GM18858 (cell line): ENCODE data around the gene NCOA3.

Source experiments
- ATAC-seq: cut with Tn5 transposase; IDR thresholded peaks from one replicate; pipeline ENCODE4 v1.9.1; 2021; ENCODE audit not compliant: unreplicated experiment

Gene NCOA3

DNA sequence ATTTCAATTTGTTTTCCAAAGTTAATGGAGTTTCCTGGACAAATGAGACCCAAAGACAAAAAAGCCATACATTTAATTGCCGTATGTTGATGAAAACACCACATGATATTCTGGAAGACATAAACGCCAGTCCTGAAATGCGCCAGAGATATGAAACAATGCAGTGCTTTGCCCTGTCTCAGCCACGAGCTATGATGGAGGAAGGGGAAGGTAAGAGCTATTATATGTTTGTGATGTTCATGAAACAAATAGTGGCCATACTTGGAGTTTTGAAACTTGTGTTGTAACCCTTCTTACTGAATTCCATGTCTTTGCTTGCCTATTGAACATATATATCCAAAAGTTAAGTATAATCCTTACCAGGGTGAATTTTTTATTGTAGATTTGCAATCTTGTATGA, 125.9 kb downstream of the NCOA3 start:
- ATAC-seq = no peak

GRCh38 chr20:47629907-47630306, 128.2 kb downstream of the NCOA3 start:
- no peak for ATAC-seq

DNA sequence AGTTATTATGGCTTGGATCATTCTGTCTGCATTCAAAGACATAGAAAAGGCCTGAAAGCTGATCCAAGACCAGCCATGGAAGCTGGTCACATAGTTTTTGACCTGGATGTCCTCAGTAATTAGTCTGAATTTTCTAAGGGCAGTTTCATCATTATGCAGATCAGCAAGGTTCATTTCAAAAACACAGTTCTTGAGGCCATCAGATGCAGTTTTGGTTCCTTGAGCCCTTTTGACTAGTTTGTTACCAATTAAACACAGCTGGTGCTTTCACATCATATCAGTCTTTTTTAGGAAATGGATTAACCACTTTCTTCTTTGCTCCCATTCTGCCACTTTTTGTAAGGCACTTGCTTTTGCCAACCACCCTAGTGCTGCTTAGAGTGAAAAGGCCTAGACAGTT, 129.4 kb downstream of the NCOA3 start:
- no peak for ATAC-seq

GRCh38 chr20:47635256-47635655, 133.6 kb downstream of the NCOA3 start:
- ATAC-seq = no peak

DNA sequence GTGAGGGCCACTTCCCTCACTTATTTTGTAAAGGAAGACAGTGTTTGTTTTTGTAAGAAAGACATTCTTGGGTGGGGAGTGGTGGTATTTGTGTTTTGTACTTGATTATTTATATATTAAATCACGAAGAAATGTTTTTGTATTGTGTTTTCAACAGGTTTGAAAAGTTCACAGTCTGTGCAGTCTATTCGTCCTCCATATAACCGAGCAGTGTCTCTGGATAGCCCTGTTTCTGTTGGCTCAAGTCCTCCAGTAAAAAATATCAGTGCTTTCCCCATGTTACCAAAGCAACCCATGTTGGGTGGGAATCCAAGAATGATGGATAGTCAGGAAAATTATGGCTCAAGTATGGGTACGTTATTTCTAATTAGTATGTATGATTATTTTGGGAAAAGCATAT, 137.2 kb downstream of the NCOA3 start:
- ATAC-seq = no peak

- no peak for ATAC-seq
These were observed 140.4 kb downstream of the NCOA3 start for GRCh38 chr20:47642118-47642517.

- no peak for ATAC-seq
These were observed 140.9 kb downstream of the NCOA3 start for GRCh38 chr20:47642624-47643023.

DNA sequence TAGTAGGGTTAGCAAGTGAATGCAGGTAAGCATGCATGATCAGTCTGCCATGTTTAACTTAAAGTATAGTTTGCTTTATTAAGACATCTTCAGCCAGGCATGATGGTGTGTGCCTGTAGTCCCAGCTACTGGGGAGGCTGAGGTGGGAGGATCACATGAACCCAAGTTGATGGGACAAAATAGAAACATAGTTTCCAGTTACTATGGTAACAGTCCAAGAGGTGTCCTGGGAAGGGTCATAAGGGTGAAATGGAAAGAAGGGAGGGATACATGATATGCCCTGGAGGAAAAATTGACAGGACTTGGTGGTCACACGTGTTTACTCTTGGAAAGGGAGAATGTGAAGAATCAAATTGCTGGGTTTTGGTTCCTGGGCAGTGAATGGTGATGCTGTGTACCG, 143.9 kb downstream of the NCOA3 start:
- ATAC-seq = no peak

DNA sequence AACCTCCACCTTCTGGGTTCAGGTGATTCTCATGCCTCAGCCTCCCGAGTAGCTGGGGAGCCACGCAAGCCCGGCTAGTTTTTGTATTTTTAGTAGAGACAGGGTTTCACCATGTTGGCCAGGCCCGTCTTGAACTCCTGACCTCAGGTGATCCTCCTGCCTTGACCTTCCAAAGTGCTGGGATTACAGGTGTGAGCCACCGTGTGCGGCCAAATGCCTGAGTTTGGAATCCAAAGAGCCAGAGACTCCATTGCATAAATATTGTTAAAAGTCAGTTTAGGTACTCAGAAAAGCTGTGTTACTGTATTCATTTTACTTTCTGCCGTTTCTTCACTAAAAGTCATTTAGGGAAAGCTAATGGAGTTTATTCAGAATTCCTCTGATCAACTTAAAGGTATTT, 146.3 kb downstream of the NCOA3 start:
- ATAC-seq = no peak

- no peak for ATAC-seq
These were observed 147.3 kb downstream of the NCOA3 start for GRCh38 chr20:47648943-47649342.

DNA sequence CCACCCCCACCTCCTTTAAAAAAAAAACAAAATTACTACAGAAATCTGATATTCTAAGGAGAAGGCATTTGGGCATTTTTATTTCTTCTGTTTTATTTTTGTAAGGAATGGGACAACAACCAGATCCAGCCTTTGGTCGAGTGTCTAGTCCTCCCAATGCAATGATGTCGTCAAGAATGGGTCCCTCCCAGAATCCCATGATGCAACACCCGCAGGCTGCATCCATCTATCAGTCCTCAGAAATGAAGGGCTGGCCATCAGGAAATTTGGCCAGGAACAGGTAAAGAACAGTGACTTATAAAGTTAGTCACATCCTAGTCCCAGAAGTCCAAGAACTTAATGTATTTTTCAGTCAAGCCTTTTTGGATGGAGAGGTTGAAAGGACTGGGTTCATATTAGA, 150.6 kb downstream of the NCOA3 start:
- ATAC-seq = no peak

GRCh38 chr20:47652794-47653193, 151.1 kb downstream of the NCOA3 start:
- no peak for ATAC-seq

- ATAC-seq = no peak
These were observed 152.2 kb downstream of the NCOA3 start for GRCh38 chr20:47653869-47654268.

GRCh38 chr20:47654370-47654769, 152.7 kb downstream of the NCOA3 start:
- no peak for ATAC-seq

DNA sequence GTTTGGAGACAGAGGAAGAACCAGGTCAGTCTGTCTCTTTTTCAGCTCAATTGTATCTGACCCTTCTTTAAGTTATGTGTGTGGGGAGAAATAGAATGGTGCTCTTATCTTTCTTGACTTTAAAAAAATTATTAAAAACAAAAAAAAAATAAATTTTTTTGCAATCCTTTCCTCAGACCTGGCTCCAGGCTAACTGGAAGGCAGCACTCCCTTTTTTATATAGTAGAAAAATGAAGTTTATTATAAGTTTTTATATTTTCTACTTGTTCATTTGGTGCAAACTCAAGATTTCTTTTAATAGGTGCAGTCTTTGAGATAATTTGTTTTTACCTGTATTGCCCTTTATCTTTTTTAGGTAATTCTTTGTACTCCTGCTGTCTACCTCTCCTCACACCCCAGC, 153.9 kb downstream of the NCOA3 start:
- no peak for ATAC-seq

DNA sequence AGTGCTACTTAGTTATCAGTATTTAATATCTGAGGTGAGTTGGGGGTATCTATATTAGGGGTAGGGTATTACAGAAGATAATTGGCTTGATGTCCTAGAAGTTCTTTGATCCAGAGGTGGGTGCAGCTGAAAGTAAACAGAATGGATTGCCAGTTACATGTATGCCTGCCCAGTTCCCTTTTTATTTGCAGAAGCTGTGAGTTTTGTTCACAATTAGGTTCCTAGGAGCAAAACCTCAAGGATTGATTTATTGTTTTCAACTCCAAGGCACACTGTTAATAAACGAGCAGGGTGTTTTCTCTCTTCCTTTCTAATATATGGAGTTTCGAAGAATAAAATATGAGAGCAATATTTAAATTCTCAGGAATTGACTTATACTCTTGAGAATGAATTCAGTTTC, 154.6 kb downstream of the NCOA3 start:
- no peak for ATAC-seq

DNA sequence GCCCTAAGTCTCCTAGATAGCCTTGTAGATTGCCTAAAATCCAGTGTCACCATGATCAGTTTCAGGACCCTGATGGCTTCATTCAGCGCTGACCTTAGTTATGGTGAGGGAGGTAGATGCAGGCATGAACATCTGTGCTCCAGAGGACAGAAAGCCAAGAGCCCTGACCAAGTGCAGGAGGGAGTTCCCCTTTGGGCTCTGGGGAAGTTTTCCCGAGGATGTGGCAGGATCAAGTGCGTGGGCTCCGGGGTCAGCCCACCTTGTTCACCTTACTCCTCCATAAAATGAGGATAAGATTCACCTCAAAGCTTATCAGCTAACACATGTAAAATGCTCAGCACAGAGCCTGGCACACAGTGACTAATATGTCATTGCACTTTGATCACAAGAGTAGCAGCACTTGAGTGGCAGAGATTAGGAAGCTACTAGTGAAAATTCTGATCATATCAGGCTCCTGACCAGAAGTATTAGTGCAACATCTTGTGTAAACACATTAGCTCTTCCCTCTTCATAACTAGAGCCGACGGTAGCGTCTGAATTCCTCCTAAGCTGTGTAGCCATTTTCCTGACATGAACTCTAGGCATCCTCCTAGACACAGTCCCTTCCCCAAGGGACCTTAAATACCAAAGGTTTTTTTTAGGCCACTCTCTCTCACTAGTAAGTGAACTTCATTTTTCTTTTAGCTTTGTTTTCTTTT, 158.4 kb downstream of the NCOA3 start:
- no peak for ATAC-seq

DNA sequence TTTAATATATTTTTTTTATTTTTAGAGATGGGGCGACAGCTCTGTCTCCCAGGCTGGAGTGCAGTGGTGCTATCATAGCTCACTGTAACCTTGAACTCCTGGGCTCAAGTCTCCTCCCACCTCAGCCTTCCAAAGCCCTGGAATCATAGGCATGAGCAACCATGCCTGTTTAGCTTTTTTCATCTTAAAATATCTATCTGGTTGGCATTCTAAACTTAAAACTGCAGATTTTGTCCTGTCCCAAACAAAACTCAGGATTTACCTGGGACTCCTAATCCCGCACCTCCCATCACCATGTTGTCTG, 158.9 kb downstream of the NCOA3 start:
- no peak for ATAC-seq

DNA sequence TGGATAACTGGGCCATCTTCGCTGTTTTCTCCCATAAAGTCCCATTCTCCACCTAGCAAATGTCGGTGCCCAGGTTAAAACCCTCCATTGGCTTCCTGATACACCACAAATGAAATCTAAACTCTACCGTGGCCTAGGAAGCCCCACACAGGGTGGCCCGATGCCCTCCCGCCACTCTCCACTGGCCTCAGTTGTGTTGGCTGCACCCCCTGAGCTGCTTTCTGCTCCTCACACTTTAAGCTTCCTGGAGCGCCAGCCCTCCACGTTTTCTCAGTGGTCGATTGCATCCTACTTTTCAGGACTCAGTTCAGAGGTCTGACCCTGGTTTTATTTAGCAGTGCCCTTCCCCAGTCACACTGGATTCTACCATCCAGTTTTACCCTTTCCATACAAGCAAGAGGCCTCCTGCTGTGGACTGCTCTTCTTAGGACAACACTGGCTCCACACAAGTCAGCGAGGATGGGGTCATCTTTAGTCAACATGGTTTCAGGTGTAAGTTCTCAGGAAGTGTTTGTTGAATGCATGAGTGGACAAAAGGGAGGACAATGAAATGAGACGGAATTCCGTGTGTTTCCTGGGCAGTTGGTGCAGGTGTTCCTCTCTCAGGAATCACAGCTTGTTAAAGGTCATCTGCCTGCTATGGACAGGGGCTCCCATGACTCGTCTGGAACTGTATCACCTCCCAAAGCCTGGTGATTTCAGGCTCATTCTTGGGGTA, 159.5 kb downstream of the NCOA3 start:
- ATAC-seq = no peak

DNA sequence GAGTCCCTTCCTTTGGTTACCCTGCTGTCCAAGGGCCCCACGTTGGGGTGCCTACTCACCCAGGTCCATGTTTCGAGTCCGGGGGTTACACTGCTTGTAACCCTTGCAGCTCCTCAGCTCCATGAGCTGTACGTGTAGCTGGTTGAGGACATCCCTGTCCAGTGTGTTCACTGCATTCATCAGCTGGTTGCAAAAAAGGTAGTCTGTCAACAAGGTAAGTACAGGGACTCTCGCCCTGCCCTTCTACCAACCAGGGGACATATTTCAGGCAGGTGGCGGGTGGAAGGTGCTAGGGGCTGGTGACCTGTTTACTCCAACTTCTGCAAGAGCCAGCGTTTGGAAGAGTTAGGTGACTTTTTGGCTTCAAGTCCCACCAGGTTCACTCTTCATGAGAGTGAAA, 160.0 kb downstream of the NCOA3 start:
- ATAC-seq = no peak

DNA sequence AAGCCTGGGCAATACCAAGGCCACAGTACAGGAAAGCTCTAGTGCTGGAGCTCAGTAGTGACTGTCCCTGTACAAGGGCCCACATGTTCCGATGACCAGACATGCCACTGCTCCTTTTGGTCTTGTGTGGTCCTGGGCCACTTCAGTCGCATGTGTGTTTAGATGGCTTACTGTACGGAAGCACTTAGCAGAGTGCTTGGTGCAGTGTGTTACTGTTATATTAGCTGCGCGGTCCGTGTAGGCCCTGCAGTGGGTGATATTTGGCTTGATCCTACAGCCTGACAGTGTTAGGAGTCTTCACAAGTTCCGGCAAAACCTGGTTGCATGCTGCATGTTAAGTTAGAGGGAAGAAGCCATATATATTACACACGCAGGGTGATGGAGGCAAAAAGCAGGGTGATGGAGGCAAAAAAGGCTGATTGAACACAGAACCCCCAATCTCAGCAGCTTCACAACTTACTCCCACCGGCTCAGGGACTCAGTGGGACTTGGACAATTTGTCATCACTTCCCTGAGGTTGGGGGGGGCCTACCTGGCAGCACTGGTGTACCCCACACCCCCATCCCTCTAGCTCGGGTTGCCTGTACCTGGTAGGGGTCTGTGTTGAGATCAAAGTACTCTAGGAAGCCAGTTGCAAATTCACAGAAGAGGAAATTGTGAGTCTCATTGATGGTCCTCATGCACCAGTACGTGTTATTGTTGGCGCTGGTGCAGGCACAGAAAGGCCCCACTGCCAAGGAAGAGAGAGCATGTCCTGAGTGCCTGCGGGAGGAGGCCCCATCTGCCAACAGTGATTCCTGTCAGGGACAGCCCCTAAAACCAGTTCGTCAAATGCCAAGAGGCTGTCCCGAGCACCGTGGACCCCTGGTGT, 161.0 kb downstream of the NCOA3 start:
- ATAC-seq = no peak
